Coronary artery (tissue), 2 donors: Measurements from ENCODE around the gene SALL3.
"Not testable (repeated sequence)": the region's sequence is repeated elsewhere in the genome, so short reads cannot be mapped to it uniquely, and the experiment has no call there.

Source experiments
- DNase-seq: peaks from one replicate; pipeline ENCODE4 v3.0.0-alpha.2; 2017; ENCODE audit warnings: low spot score
- H3K27ac ChIP-seq, 2 donors: fragments of 200-600 bp; sonication (generic); one replicate each; pipeline ENCODE4 v1.5.1; 2016 to 2019
- H3K4me3 ChIP-seq: fragments of 200-600 bp; sonication (generic); 2 replicates; pipeline ENCODE4 v1.5.1; 2016; ENCODE audit warnings: mild to moderate bottlenecking, moderate library complexity
- CTCF ChIP-seq: fragments of 200-600 bp; sonication (generic); IDR thresholded peaks from one replicate; pipeline ENCODE4 v1.5.1; 2019; ENCODE audit warnings: antibody characterized with exemption

The SALL3 gene

GRCh38 chr18:78937166-78937565 lies 42.5 kb upstream of the SALL3 start:
- no peak for DNase-seq
- Histone ChIP-seq H3K27ac (no peak overlapping the region), H3K4me3 (no peak overlapping the region)
- no peak for TF ChIP-seq CTCF

- TF ChIP-seq CTCF = no peak
- no peak for DNase-seq
- H3K27ac ChIP-seq = no peak overlapping the region
- no peak overlapping the region for H3K4me3 ChIP-seq
Measured at GRCh38 chr18:78939105-78939504, 40.5 kb upstream of the SALL3 start.

GRCh38 chr18:78939734-78940494 lies 39.7 kb upstream of the SALL3 start:
- no peak for TF ChIP-seq CTCF
- Histone ChIP-seq H3K27ac (no peak overlapping the region), H3K4me3 (no peak overlapping the region)
- no peak for DNase-seq

- not testable (repeated sequence) for DNase-seq
Measured at GRCh38 chr18:78942236-78942635, 37.4 kb upstream of the SALL3 start.

GRCh38 chr18:78945628-78946027 lies 34.0 kb upstream of the SALL3 start:
- no peak for TF ChIP-seq CTCF
- Histone ChIP-seq H3K4me3 (no peak overlapping the region), H3K27ac (no peak overlapping the region)
- no peak for DNase-seq

More at GRCh38 chr18:78942236-78942635, 37.4 kb upstream of the SALL3 start:
- H3K27ac ChIP-seq, H3K4me3 ChIP-seq: not testable (repeated sequence)

- Histone ChIP-seq H3K27ac (no peak overlapping the region), H3K4me3 (no peak overlapping the region)
- DNase-seq = no peak
- TF ChIP-seq CTCF = no peak
Measured at GRCh38 chr18:78947291-78947690, 32.3 kb upstream of the SALL3 start.

GRCh38 chr18:78948221-78948620 lies 31.4 kb upstream of the SALL3 start:
- DNase-seq = no peak
- H3K27ac ChIP-seq = no peak overlapping the region
- H3K4me3 ChIP-seq = no peak overlapping the region
- TF ChIP-seq CTCF = no peak
